22Rv1 (cell line): Measurements from ENCODE around the gene TXNL4A.

Experiments used
- CTCF ChIP-seq: fragments of 450-650 bp; IDR thresholded peaks from 2 replicates; pipeline ENCODE4 v1.5.1; 2017; ENCODE audit warnings: mild to moderate bottlenecking
- ZFX ChIP-seq: fragments of 450-650 bp; IDR thresholded peaks from 2 replicates; pipeline ENCODE4 v1.6.1; 2017; ENCODE audit warnings: antibody characterized with exemption, borderline replicate concordance

- no peak for TF ChIP-seq ZFX
- TF ChIP-seq CTCF = no peak
These were observed 62.1 kb downstream of the TXNL4A start for GRCh38 chr18:79926306-79926705.
